ENCODE data around the gene NXPE2.

- TF ChIP-seq, protein P1, sequence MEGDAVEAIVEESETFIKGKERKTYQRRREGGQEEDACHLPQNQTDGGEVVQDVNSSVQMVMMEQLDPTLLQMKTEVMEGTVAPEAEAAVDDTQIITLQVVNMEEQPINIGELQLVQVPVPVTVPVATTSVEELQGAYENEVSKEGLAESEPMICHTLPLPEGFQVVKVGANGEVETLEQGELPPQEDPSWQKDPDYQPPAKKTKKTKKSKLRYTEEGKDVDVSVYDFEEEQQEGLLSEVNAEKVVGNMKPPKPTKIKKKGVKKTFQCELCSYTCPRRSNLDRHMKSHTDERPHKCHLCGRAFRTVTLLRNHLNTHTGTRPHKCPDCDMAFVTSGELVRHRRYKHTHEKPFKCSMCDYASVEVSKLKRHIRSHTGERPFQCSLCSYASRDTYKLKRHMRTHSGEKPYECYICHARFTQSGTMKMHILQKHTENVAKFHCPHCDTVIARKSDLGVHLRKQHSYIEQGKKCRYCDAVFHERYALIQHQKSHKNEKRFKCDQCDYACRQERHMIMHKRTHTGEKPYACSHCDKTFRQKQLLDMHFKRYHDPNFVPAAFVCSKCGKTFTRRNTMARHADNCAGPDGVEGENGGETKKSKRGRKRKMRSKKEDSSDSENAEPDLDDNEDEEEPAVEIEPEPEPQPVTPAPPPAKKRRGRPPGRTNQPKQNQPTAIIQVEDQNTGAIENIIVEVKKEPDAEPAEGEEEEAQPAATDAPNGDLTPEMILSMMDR (IDR thresholded peaks at IDR 0.05): no peak
- no peak for TF ChIP-seq ZFX (IDR thresholded peaks at IDR 0.05; ENCODE audit: borderline replicate concordance)
Observed at GRCh38 chr11:114683007-114683406, 4.7 kb downstream of the NXPE2 start.
